B cell (primary cell): ENCODE data around the gene PKNOX2. TPM values are rescaled to one million over a fixed set of nuclear protein-coding genes. Genes with fewer than 3 reads are reported as not detected.

Source experiments
- ATAC-seq: fragments of 200-7000 bp; cut with Tn5 transposase; one replicate; pipeline ENCODE4 v1.10.0; 2021; ENCODE audit warnings: low read depth, mild to moderate bottlenecking, moderate number of reproducible peaks, moderate library complexity
- CTCF ChIA-PET: fragments of 350-600 bp; sonication (Branson Sonifier 250); formaldehyde crosslinking; loops from one replicate; lab custom pipeline; 2021; ENCODE audit warnings: antibody characterized with exemption, inconsistent platforms; lab: Charles Lee
- POLR2A ChIA-PET: fragments of 350-600 bp; sonication (Branson Sonifier 250); formaldehyde crosslinking; loops from one replicate; lab custom pipeline; 2021; ENCODE audit warnings: antibody characterized with exemption; lab: Charles Lee
- DNase-seq: peaks from one replicate; pipeline ENCODE4 v3.0.0; 2013
- H2AFZ ChIP-seq: 2 replicates; pipeline ENCODE4 v1.6.1; 2012; ENCODE audit warnings: mild to moderate bottlenecking, low read depth, low read length; ENCODE audit not compliant: insufficient read depth, poor library complexity, severe bottlenecking
- H3K27ac ChIP-seq, 2 donors: 1 replicate in 1 of 2; 2 replicates in 1 of 2; pipeline ENCODE4 v1.5.1; 2012 to 2013; ENCODE audit warnings: low read length in 2 of 2, mild to moderate bottlenecking in 2 of 2, moderate library complexity in 1 of 2
- H3K27me3 ChIP-seq, 4 experiments: fragments of 200-600 bp in 1 of 4; sonication (generic) in 1 of 4; replicated peaks in 1 of 4; 1 replicate in 2 of 4; 2 replicates in 2 of 4; pipeline versions ENCODE4 v1.6.1 to v1.7.0; 2013 to 2016; ENCODE audit warnings: low read length in 3 of 4, mild to moderate bottlenecking in 2 of 4, mixed read lengths in 1 of 4, moderate library complexity in 1 of 4; ENCODE audit not compliant: insufficient read depth in 4 of 4, control insufficient read depth in 3 of 4; ENCODE audit errors: control extremely low read depth in 1 of 4
- H3K36me3 ChIP-seq, 2 experiments: replicated peaks in 1 of 2; 1 replicate in 1 of 2; 2 replicates in 1 of 2; pipeline versions ENCODE4 v1.6.1 to v1.7.1; 2013; ENCODE audit warnings: low read length in 1 of 2; ENCODE audit not compliant: insufficient read depth in 2 of 2, control insufficient read depth in 1 of 2; ENCODE audit errors: control extremely low read depth in 1 of 2, extremely low read depth in 1 of 2
- H3K4me1 ChIP-seq, 2 donors: fragments of 200-600 bp in 1 of 2; sonication (generic) in 1 of 2; 1 replicate in 1 of 2; 2 replicates in 1 of 2; pipeline versions ENCODE4 v1.5.1 to v1.6.1; 2013 to 2017; ENCODE audit warnings: low read length in 2 of 2; ENCODE audit not compliant: control insufficient read depth in 2 of 2, insufficient read depth in 2 of 2
- H3K4me2 ChIP-seq: replicated peaks from 2 replicates; pipeline ENCODE3; 2012; ENCODE audit warnings: mild to moderate bottlenecking, low read depth, low read length; ENCODE audit not compliant: poor library complexity, severe bottlenecking
- H3K4me3 ChIP-seq, 5 experiments: fragments of 200-600 bp in 1 of 5; sonication (generic) in 1 of 5; 1 replicate in 3 of 5; 2 replicates in 2 of 5; pipeline versions ENCODE4 v1.5.1 to v1.7.0; 2011 to 2016; ENCODE audit warnings: low read length in 4 of 5, mild to moderate bottlenecking in 4 of 5, low read depth in 2 of 5, control low read depth in 1 of 5, moderate library complexity in 1 of 5; ENCODE audit not compliant: insufficient read depth in 1 of 5; ENCODE audit errors: control extremely low read depth in 1 of 5, extremely low read depth in 1 of 5
- H3K79me2 ChIP-seq: fragments of 200-600 bp; sonication (generic); one replicate; pipeline ENCODE4 v1.6.0; 2016; ENCODE audit warnings: low read length; ENCODE audit not compliant: control insufficient read depth, insufficient read depth
- H3K9ac ChIP-seq: fragments of 200-600 bp; sonication (generic); 2 replicates; pipeline ENCODE4 v1.6.1; 2017; ENCODE audit warnings: mild to moderate bottlenecking, low read length, moderate library complexity
- H3K9me3 ChIP-seq, 3 donors: one replicate each; pipeline versions ENCODE4 v1.6.1 to v1.7.1; 2013; ENCODE audit warnings: low read length in 2 of 3; ENCODE audit not compliant: control insufficient read depth in 2 of 3, insufficient read depth in 1 of 3; ENCODE audit errors: control extremely low read depth in 1 of 3
- H4K20me1 ChIP-seq: 2 replicates; pipeline ENCODE4 v1.6.0; 2012; ENCODE audit warnings: mild to moderate bottlenecking, low read length; ENCODE audit not compliant: insufficient read depth, control insufficient read depth, poor library complexity, severe bottlenecking
- H3K27ac Mint-ChIP-seq: one replicate; pipeline ENCODE4 v1.8.0; 2021; ENCODE audit warnings: mixed read lengths
- H3K27me3 Mint-ChIP-seq: one replicate; pipeline ENCODE4 v1.8.0; 2021; ENCODE audit warnings: mixed read lengths
- H3K4me1 Mint-ChIP-seq: one replicate; pipeline ENCODE4 v1.8.0; 2021; ENCODE audit warnings: mixed read lengths
- H3K4me3 Mint-ChIP-seq: one replicate; pipeline ENCODE4 v1.8.0; 2021; ENCODE audit warnings: mixed read lengths
- H3K9me3 Mint-ChIP-seq: one replicate; pipeline ENCODE4 v1.8.0; 2022; ENCODE audit warnings: mixed read lengths; ENCODE audit not compliant: insufficient read depth
- CTCF ChIP-seq: fragments of 200-600 bp; IDR thresholded peaks from one replicate; pipeline ENCODE4 v1.8.0; 2022; ENCODE audit warnings: antibody characterized with exemption, mild to moderate bottlenecking
- EZH2 ChIP-seq: IDR thresholded peaks from 2 replicates; pipeline ENCODE4 v1.6.1; 2012; ENCODE audit warnings: borderline replicate concordance, low read depth, mild to moderate bottlenecking, moderate library complexity, low read length; ENCODE audit not compliant: insufficient read depth, poor library complexity, severe bottlenecking
- WGBS: methylation state at CpG from one replicate; pipeline ENCODE4 v1.1.5; 2013; ENCODE audit warnings: missing lambda C conversion rate; ENCODE audit not compliant: insufficient coverage; 5-methylcytosine and 5-hydroxymethylcytosine counted together
- intact Hi-C: fragments of 100-400 bp; cut with micrococcal nuclease; formaldehyde crosslinking; loops from one replicate; pipeline ENCODE4 v1.10.0; 2022
- polyA plus RNA-seq: library from polyadenylated mRNA; depleted of rRNA; stranded (reverse); fragments of >200 nt; gene quantifications from 2 replicates; pipeline ENCODE4 v1.2.3, GENCODE V29; 2012
- total RNA-seq, 2 donors: library from RNA; stranded (reverse); fragments of 120-200 nt in 1 of 2; gene quantifications; 1 replicate in 1 of 2; 2 replicates in 1 of 2; pipeline versions ENCODE4 v1.2.3 to v1.2.4, GENCODE V29; 2013 to 2022

Gene PKNOX2
- total and polyA plus RNA-seq, 2 donors (not counting 1 experiment from before 2014, with no cell fraction given) = not detected

GRCh38 chr11:125258291-125259032 is 93.9 kb downstream of the PKNOX2 start:
- H3K4me3 ChIP-seq = no peak overlapping the region
- no peaks in the 10 kb centered on the region for H3K36me3 ChIP-seq
- peaks cover 0 to 12% (median 4%) of the 10 kb centered on the region in 4 experiments for H3K27me3 ChIP-seq
- H3K9me3 ChIP-seq = peaks cover 0 to 7% (median 0%) of the 10 kb centered on the region in 3 donors
- no peaks in the 10 kb centered on the region for H4K20me1 ChIP-seq
- intact Hi-C loops = no loop called here
- no peak overlapping the region for H3K4me2 ChIP-seq
- WGBS = 63% methylated on average over 2 of the region's 8 CpGs
- DNase-seq (no peak), ATAC-seq (no peak)
- no peak overlapping the region for H2AFZ ChIP-seq
- no peaks in the 10 kb centered on the region for H3K79me2 ChIP-seq
- ChIA-PET CTCF (no interaction called here), POLR2A (no interaction called here)
- no peak overlapping the region for H3K27ac Mint-ChIP-seq
- H3K4me3 Mint-ChIP-seq = no peak overlapping the region
- no peak overlapping the region for H3K27ac ChIP-seq
- H3K27me3 Mint-ChIP-seq = peaks cover 24% of the 10 kb centered on the region
- H3K4me1 Mint-ChIP-seq = no peaks in the 10 kb centered on the region
- H3K9me3 Mint-ChIP-seq = no peaks in the 10 kb centered on the region
- H3K4me1 ChIP-seq = no peaks in the 10 kb centered on the region
- TF ChIP-seq EZH2 = no peak
- no peak for TF ChIP-seq CTCF
- no peak overlapping the region for H3K9ac ChIP-seq

GRCh38 chr11:125261588-125261987 is 97.0 kb downstream of the PKNOX2 start:
- Histone ChIP-seq H3K79me2 (no peaks in the 10 kb centered on the region), H3K4me3 (no peak overlapping the region), H4K20me1 (no peaks in the 10 kb centered on the region), H3K4me2 (no peak overlapping the region), H3K36me3 (no peaks in the 10 kb centered on the region), H3K9me3 (peaks cover 0 to 8% (median 0%) of the 10 kb centered on the region in 3 donors), H2AFZ (no peak overlapping the region), H3K4me1 (no peaks in the 10 kb centered on the region), H3K9ac (no peak overlapping the region), H3K27me3 (peaks cover 0 to 18% (median 4%) of the 10 kb centered on the region in 4 experiments), H3K27ac (no peak overlapping the region)
- no peaks in the 10 kb centered on the region for H3K9me3 Mint-ChIP-seq
- DNase-seq = no peak
- no peak for TF ChIP-seq EZH2
- no peak for TF ChIP-seq CTCF
- POLR2A ChIA-PET = no interaction called here
- H3K27me3 Mint-ChIP-seq = peaks cover 28% of the 10 kb centered on the region
- H3K4me3 Mint-ChIP-seq = no peak overlapping the region
- ATAC-seq = no peak
- H3K4me1 Mint-ChIP-seq = no peaks in the 10 kb centered on the region
- intact Hi-C loops = no loop called here
- WGBS = 100% methylated on average over 4 of the region's 4 CpGs
- CTCF ChIA-PET = no interaction called here
- H3K27ac Mint-ChIP-seq = no peak overlapping the region
